A549 (cell line): ENCODE data around the gene TCERG1L.

Source experiments
- BHLHE40 ChIP-seq: IDR thresholded peaks from 2 replicates; pipeline ENCODE4 v1.6.1; 2012; ENCODE audit warnings: low read depth, low read length, inconsistent platforms
- CTCF ChIP-seq: fragments of >200 bp; sonication (Bioruptor Twin); formaldehyde crosslinking; IDR thresholded peaks from 3 replicates; pipeline ENCODE4 v1.5.1; 2016
- EP300 ChIP-seq, 2 experiments: fragments of >200 bp; sonication (Bioruptor Twin); formaldehyde crosslinking; IDR thresholded peaks; 2 replicates in 1 of 2; 3 replicates in 1 of 2; pipeline ENCODE4 v1.6.1; 2016 to 2017
- GATA3 ChIP-seq: IDR thresholded peaks from 2 replicates; pipeline ENCODE4 v1.6.1; 2012; ENCODE audit warnings: borderline replicate concordance
- JUN ChIP-seq, 2 experiments: fragments of >200 bp; sonication (Bioruptor Twin); formaldehyde crosslinking; IDR thresholded peaks; 2 replicates in 1 of 2; 3 replicates in 1 of 2; pipeline ENCODE4 v1.6.1; 2016 to 2017
- JUNB ChIP-seq: fragments of >200 bp; sonication (Bioruptor Twin); formaldehyde crosslinking; IDR thresholded peaks from 2 replicates; pipeline ENCODE4 v1.6.1; 2016
- NR3C1 ChIP-seq: fragments of >200 bp; sonication (Bioruptor Twin); formaldehyde crosslinking; IDR thresholded peaks from 3 replicates; pipeline ENCODE4 v1.6.1; 2017
- POLR2A ChIP-seq: IDR thresholded peaks from 2 replicates; pipeline ENCODE4 v1.6.1; 2012; ENCODE audit warnings: mild to moderate bottlenecking, low read length
- RFX5 ChIP-seq: fragments of 450-650 bp; IDR thresholded peaks from 2 replicates; pipeline ENCODE4 v1.7.1; 2014; ENCODE audit warnings: antibody characterized with exemption, mild to moderate bottlenecking, moderate library complexity
- SMC3 ChIP-seq: fragments of >200 bp; sonication (Bioruptor Twin); formaldehyde crosslinking; IDR thresholded peaks from 3 replicates; pipeline ENCODE4 v1.6.1; 2018; ENCODE audit warnings: inconsistent platforms
- TF ChIP-seq, protein P1 (sequence below): IDR thresholded peaks from 2 replicates; pipeline ENCODE4 v1.6.1; 2012; ENCODE audit warnings: low read depth, borderline replicate concordance
- TF ChIP-seq, protein P2 (sequence below): IDR thresholded peaks from 2 replicates; pipeline ENCODE4 v1.6.1; 2012

DNA sequence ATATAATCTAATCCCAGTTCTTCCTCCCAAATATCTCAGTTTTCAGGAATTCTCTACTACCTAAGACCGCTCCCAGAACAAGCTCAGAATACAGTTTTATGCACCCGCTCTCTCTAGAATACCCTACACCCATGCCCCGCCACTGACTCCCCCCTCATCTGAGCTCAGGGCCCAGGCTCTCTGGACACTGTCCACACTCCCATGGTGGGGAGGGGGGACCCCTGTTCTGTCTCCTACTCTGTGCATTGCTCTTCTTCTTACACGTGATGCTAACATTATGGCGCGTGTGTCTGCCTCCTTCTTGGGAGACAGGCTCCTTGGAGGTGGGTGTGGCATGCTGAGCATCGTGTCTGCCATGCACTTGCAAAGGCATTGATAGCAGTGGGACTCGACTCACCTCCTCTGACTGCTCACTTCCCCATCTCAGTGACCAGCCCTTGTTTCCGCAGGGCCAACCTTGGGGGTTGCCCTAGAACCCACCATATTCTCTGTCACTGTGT is 127.9 kb downstream of the TCERG1L start:
- TF ChIP-seq SMC3 (no peak), CTCF (no peak), EP300 (IDR thresholded peaks at IDR 0.05) (no peak), POLR2A (no peak), GATA3 (no peak), JUN (IDR thresholded peaks at IDR 0.05) (no peak), NR3C1 (no peak), BHLHE40 (no peak), RFX5 (no peak), JUNB (no peak)
- TF ChIP-seq, protein P1, sequence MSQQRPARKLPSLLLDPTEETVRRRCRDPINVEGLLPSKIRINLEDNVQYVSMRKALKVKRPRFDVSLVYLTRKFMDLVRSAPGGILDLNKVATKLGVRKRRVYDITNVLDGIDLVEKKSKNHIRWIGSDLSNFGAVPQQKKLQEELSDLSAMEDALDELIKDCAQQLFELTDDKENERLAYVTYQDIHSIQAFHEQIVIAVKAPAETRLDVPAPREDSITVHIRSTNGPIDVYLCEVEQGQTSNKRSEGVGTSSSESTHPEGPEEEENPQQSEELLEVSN: no peak
- TF ChIP-seq, protein P2, sequence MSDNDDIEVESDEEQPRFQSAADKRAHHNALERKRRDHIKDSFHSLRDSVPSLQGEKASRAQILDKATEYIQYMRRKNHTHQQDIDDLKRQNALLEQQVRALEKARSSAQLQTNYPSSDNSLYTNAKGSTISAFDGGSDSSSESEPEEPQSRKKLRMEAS: no peak
